GM19043 (cell line): ENCODE measurements around the gene ANKRD6.
"Not testable (repeated sequence)": the region's sequence is repeated elsewhere in the genome, so short reads cannot be mapped to it uniquely, and the experiment has no call there.

Source experiments
- ATAC-seq: cut with Tn5 transposase; IDR thresholded peaks from one replicate; pipeline ENCODE4 v1.9.1; 2021; ENCODE audit warnings: low read depth; ENCODE audit not compliant: unreplicated experiment

Gene ANKRD6

GRCh38 chr6:89640804-89641203 lies 207.9 kb downstream of the ANKRD6 start:
- no peak for ATAC-seq

- not testable (repeated sequence) for ATAC-seq
Observed at GRCh38 chr6:89641581-89641980, 208.6 kb downstream of the ANKRD6 start.

GRCh38 chr6:89642956-89643355 lies 210.0 kb downstream of the ANKRD6 start:
- ATAC-seq, result no peak

- no peak for ATAC-seq
Observed at GRCh38 chr6:89643406-89643805, 210.5 kb downstream of the ANKRD6 start.

- ATAC-seq, result no peak
Observed at GRCh38 chr6:89644864-89645263, 211.9 kb downstream of the ANKRD6 start.

GRCh38 chr6:89649682-89650081 lies 216.7 kb downstream of the ANKRD6 start:
- no peak for ATAC-seq

GRCh38 chr6:89650579-89650978 lies 217.6 kb downstream of the ANKRD6 start:
- ATAC-seq, result no peak

GRCh38 chr6:89655122-89655521 lies 222.2 kb downstream of the ANKRD6 start:
- ATAC-seq, result no peak

GRCh38 chr6:89657445-89658158 lies 224.7 kb downstream of the ANKRD6 start:
- ATAC-seq, result no peak

GRCh38 chr6:89660981-89661380 lies 228.0 kb downstream of the ANKRD6 start:
- ATAC-seq, result no peak

- no peak for ATAC-seq
Observed at GRCh38 chr6:89661559-89661958, 228.6 kb downstream of the ANKRD6 start.

GRCh38 chr6:89662659-89663223 lies 229.8 kb downstream of the ANKRD6 start:
- no peak for ATAC-seq

GRCh38 chr6:89667872-89668556 lies 235.1 kb downstream of the ANKRD6 start:
- no peak for ATAC-seq

GRCh38 chr6:89669002-89669401 lies 236.1 kb downstream of the ANKRD6 start:
- ATAC-seq, result no peak

GRCh38 chr6:89670935-89671565 lies 238.1 kb downstream of the ANKRD6 start:
- ATAC-seq, result no peak

GRCh38 chr6:89675949-89676748 lies 243.2 kb downstream of the ANKRD6 start:
- no peak for ATAC-seq

GRCh38 chr6:89678531-89678930 lies 245.6 kb downstream of the ANKRD6 start:
- no peak for ATAC-seq

- ATAC-seq, result no peak
Observed at GRCh38 chr6:89679215-89680120, 246.5 kb downstream of the ANKRD6 start.

- ATAC-seq, result no peak
Observed at GRCh38 chr6:89680150-89680549, 247.2 kb downstream of the ANKRD6 start.

- ATAC-seq, result no peak
Observed at GRCh38 chr6:89680551-89680950, 247.6 kb downstream of the ANKRD6 start.
